GDM1 (cell line): Measurements from ENCODE around the gene ACSS1.

ENCODE experiments used
- DNase-seq: peaks from one replicate; lab custom pipeline; 2025; lab: John Stamatoyannopoulos, UW

The ACSS1 gene

DNA sequence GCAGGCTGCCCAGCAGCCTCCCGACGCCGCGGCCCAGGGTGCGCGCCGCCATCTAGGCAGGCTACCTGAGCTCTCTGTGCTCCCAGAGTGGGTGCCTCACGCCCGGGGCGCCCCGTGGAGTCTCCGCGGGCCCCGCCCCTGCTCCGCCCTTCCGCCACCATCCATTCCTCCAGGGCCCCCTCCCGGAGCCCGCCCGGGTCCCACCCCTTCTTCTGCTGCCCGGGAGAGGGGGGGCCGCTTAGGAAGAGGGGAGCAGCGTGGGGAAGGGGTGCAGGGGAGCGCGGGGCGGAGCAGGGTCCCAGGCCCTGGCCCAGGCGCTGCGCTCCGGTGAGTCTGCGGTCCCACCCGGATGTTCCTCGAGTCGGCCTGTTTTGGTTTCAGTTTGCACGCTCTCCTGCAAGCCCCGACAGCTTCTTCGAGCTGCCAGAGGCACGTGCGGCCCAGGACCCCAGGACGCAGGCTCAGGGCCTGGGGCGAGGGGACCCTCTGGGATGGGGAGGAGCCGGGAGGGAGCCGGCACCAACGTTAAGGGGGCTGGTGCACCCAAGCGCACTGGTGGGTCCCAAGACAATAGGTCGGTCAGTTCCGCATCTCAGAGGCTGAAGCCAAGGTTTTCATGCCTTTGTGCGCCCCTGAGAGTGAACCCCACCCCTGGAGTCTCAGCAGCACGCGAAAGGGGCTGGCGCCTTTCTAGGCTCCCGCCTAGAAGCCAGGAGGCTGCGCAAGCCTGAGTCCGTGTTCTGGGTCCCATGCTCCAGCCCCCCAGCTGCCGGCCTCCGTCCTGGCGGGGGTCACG, at the start of gene ACSS1:
ACSS1 (minus strand) TSS at position 89 of the 796 bp plus-strand sequence; CDS start at position 52, 37 bp downstream.
- peak; percentile 69 for DNase-seq

DNA sequence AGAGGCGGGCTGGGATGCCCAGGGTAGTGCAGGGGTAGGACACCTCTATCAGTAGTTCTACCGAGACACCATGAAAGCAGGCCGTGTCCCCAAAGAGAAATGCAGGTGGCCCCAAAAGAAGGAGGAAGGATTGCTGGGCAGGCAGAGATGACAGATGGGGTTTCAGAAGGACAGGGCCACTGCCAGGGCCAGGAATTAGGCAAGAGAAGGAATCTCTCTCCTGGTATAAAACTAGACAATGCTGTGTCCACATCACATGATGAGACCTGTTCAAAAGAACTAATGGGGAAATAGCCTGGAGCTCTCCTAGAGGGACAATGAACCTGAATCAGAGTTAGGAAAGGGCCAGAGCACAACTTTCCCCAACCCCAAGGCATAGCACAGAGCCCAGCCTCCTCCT, 45.6 kb upstream of the ACSS1 start:
- no peak for DNase-seq

DNA sequence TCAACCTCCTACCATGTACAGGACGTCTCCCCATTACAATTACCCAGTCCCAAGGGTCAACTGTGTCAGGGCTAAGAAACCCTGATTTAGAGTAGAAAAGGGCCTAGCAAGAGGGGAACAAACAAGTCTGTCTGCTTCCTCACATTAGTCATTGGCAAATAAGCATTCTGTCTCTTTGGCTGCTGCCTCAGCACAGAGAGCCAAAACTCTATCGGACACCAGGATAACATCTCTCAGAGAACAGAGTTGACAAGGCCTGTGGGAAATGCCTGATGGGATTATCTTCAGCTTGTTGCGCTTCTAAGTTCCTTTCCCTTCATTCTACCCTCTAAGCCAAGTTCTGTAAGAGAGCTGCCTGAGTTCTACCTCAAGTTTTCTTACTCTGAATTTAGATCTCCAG, 43.0 kb upstream of the ACSS1 start:
- no peak for DNase-seq

DNA sequence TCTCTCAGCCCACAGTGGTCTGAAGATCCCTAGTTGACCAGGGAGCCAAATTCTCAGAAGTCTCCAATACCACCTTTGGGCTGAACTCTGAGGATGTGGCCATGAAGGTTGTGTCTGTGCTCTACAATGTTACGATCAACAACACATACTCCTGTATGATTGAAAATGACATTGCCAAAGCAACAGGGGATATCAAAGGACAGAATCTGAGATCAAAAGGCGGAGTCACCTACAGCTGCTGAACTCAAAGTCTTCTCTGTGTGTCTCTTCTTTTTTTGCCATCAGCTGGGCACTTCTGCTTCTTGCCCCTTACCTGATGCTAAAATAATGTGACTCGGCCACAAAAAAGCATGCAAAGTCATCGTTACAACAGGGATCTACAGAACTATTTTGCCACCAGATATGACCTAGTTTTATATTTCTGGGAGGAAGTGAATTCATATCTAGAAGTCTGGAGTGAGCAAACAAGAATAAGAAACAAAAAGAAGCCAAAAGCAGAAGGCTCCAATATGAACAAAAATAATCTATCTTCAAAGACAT, 41.7 kb upstream of the ACSS1 start:
- DNase-seq, result no peak

DNA sequence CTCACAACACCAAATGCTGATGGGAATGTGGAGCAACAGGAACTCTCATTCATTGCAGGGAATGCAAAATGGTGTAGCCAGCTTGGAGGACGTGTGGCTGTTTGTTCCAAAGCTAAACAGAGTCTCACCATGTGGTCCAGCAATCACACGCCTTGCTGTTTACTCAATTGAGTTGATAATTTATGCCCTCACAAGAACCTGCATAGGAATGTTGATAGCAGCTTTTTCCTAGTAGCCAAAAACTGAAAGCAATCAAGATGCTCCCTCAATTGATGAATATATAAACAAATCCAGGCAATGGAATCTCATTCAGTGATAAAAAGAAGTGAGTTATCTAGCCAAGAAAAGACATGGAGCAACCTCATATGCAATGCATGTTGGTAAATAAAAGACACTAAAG, 39.6 kb upstream of the ACSS1 start:
- no peak for DNase-seq

DNA sequence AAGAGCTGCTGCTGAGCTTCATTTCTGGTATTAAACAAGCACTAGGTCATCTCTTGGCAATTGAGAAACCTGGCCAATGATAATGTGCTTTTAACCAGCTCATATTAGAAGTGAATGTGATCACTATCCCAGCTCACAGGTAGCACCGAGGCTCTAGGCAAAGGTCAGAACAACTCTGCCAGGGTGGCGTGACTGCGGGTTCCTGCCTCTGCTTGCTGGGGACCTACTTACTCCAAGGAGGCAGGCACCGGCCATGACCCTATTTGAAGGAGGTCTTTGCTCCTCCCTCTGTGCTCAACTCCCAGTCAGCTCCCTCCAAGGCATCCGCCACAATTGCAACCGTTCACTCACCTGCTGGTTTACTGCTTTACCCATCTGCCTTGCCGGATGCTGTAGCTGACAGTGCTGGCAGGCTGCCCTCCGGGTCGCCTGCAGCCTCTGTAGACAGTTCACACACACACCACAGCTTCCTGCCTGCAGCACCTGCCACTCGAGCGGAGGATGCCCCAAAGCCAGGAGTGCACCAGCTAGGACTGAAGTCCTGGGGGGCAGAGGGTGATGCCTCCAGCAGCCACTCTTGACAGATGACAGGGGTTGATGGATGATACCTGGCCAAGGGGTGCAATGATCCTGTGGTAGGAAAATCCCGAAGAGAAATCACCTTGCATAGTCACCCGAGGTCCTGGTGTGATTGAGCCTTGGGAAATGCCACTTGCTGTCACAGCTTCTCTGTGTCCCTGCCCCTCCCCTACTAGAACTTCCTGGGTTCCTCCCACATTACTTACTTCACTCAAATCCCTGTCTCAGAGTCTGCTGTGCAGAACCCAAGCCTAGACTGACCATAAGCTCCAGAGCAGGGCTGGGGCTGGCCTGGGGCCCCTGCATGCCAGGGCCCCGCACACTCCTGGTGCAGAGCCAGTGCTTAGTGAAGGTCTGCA, 32.8 kb upstream of the ACSS1 start:
- no peak for DNase-seq

DNA sequence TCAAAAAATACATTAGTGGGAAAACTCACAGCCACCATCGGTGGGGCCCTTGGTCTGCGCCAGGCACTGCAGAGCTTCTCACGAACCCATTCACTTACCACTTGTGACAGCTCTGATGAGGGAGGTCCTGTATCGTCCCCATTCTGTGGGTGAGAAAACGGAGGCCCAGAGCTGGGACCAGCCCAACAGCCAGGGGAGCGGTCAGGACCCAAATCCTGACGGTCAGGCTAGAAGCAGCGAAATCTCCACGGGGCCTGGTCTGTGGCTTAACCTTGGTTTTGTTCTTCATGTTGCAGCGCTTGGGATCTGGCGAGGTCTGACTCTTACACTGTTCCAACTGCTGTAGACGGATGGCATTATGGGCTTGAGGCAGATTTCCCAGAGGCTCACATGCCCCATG, 31.7 kb upstream of the ACSS1 start:
- no peak for DNase-seq

DNA sequence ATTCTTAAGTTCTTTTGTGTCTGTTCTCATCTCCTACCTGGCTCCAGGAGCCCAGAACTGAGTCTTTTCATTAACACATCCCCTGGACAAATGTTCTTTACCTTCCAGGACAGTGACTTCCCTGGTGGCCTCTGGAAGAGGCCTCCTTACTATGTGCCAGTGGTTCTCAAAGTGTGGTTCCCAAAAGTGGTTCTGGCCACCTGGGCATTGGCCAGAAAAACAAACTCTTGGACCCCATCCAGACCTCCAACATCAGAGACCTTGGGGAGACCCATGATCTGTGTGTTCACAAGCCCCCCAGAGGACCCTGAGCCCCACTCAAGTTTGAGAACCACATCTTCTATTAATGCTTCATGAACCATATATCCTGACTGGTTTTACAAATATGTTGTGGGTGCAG, 31.2 kb upstream of the ACSS1 start:
- no peak for DNase-seq

DNA sequence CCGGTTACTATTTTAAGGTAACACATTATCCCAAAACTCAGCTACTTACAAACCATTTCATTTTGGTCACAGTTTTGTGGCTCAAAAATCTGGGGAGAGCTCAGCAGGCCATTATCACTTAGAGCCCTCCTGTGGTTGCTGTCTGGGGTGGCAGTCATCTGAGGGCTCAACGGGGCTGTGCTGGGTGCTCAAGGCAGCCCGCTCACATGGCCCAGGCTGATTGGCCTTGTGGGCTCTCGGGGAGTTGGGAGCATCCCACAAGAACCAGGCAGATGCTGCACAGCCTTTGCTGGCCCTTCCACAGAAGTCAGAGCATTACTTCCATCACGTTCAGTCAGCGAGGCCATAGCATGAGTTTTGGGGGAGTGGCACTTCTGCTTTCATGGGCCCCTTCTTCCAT, 30.3 kb upstream of the ACSS1 start:
- no peak for DNase-seq

DNA sequence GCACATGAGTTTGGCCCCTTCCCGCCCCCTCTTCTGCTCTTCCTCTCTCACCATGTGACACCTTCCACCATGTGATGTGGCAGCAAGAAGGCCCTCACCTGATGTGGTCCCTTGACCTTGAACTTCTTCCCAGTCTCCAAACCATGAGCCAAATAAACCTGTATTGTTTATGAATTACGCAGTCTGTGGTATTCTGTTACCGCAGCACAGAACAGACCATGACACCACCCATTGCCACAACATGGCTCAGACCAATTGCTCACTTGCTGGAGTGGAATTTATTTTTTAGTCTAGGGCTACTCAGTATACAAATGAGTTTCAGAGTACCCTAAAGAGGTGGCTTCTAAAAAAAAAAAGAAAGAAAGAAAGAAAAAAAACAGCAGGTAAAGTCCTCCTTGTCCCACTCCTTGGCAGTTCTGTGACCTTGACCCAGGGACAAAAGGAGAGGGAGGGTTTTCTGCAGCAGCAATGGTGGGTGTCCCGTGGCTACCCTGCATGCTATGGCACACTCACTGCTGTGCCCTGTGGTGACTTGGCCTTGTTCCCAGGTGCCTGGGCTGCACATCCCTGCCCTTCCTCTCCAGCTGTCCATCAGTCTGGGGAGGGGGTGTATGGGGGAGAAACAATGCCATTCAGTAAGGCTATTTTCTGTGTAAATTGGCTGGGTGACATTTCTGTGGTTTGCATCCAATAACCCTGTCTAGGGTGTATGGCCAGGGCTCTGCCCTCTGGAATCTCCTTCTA, 29.4 kb upstream of the ACSS1 start:
- no peak for DNase-seq

DNA sequence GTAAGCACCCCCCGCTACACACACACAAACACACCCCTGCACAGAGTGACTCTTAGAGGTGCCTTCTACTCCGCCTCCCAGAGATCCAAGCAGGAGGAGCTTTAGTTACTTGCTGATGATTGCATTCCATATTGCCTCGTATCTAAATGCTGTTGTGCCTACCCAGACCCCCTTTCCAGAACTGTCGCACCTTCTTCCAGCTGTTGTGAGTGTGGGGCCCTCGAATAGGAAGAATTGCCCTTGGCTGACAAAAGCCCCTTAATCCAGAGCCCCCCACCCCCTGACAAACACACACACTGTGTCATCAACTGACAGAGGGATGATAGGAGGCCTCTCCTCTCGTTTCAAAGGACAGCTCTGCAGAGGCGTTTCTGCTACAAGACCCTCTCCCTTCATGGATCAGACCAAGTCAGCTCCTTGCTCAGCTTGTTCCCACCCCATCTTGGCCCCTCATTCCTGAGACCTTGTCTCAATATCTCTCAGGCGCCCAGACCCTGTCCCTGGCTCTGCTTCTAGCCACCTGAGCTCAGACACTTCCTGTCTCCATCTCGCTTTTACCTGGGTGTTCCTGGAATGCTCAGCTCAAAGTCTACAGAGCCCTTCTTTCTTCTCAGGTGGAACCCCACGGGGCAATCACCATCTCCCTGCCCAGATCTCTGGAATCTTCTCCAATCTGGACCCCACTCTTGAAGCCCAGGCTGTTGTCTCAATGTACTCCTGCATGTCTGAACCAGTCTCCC, 28.0 kb upstream of the ACSS1 start:
- no peak for DNase-seq

DNA sequence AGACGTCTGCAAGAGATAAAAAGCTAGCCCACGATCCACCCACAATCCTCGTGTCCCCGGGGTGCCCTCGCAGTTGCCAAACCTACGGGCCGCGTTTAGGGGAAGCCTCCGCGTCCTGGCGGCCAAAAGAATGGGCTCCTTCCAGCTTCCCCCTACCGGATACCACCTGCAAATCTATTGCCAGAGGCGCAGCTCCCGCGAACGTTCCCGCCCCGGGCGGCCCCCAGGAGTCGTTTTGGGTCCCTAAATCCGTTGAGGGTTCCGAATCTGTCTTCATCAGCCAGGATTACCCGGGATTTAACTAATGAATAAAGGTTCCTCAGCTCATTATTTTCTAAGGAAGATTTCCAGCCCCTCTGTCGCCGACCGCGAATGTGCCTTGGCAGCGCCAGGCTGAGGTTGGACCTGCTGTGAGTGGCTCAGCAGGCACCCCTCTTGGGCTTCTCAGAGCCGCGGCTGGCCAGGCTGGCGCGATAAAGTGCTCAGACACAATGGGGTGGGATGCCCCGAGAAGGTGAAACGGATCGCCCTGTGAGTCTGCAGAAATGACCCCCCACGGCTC, 26.8 kb upstream of the ACSS1 start:
- DNase-seq, result no peak

DNA sequence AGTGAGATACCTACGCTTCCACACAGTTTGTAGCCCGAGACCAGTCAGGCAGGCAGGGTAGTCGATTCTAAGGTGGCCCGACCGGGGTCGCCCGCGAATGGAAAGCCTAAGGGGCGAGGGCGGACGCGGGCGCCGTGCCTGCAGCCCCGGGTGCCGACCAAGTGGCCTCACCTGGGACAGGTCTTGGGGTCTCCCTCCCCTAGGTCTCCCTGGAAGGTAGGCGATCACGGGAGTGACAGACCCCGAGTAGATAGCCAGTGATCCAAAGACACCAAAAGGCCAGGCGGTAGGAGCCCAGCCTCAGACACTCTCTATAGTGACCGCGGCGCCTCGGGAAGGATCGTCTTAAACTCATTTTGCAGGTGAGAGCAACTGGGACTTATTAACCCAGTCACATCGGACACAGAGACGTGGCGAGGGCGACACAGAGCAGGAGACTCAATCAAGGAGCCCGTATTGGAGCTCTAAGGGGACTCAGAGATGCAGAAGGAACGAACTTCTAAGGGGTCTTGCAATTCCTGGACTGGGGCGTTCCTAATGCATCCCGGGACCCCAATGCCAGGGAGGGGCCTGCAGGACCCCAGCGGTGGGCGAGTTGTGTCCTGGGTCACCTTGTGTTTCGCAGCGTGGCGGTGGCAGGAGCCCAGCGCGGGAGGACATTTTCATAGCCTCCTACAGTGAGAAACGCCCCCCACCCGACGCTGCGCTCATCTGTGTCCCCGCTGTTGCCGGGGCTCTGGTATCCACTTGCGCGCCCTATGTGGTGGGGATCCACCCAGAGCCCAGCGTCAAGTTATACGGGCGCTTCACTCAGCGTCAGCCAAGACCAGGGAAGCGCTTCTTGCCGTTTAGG, 26.1 kb upstream of the ACSS1 start:
- no peak for DNase-seq

DNA sequence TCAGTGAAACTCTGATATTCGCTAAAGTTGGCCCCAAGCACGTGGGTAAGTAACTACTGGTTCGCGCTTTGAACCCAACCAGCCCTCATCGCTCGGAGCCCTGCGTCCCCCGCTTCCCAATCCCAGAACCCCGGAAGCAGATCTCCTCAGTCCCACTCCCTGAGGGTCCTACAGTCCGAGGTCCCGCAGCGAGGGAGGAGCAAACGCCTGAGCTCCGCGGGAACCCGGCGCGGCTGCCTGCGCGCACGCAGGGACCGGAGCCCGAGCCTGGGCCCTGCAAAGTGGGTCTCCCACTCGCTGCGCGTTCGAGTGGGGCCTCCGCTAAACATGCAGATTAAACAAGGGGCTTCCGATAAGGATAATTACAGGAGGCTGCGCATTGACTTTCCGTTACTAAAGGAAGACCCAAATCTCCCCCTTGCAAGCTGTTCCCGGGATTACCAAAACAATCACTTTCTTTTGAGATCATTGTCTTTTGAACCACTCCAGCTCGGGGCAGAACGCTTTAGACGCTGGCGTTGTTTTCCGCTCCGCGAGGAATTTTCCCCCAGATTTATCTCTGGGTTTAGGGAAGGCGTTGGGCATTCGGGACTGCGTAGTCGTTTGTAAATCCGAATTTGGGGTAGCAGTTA, 25.3 kb upstream of the ACSS1 start:
- DNase-seq, result no peak

DNA sequence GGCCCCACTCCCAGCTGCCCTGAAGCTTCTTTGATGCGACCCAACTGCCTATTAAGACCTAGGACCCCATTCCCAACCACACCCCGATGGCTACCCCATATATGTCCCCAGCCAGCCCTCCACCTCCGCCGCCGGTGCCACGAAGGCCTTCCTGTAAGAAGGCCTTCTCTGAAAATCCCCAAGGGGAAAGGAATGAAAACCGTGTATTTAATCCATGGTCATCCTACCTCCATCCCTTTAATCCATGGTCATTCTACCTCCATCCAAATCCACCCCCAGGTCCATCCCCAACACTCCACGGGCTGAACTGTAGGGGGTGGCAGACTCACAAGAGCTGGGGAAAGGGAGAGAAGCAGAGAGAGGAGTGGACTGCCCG, 24.5 kb upstream of the ACSS1 start:
- no peak for DNase-seq

DNA sequence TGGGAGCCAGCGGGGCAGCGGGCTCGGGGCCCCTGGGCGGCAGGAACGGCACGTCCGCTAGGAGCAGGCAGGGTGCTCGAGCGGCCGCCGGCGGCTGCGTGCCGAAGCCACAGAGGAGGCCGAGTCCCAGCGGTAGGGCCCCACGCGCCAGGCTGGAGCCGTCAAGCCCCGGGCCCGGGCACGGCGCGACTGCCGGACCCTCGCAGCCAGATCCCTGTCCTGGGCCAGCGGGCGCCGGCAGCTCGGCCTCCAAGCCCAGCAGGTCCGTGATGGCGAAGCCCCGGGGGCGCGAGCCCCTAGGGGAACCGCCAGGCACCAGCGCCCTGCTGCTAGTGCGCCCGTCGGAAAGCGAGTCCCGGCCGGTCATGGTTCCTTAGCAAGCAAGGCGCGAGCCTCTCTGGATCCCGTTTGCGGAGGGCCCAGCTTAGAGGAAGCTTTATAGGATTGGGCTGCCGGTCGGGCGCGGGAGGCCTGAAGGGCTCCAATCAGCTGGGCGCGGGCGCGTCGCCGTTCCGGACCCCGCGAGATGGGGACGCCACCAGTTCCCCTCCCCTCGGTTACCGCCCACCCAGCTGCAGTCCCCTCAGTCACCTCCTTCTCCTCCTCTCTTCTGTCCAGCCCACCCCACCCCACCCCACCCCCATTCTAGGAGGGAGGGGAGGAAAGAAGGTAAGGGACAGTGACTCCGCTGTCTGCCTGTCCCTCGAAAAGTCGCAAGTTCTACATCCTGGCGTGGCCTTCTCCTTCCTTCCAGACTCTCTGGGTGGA, 24.0 kb upstream of the ACSS1 start, which contains the start of gene VSX1:
VSX1 (minus strand) TSS at position 412 of the 768 bp plus-strand sequence; CDS start at position 367, 45 bp downstream.
- no peak for DNase-seq

DNA sequence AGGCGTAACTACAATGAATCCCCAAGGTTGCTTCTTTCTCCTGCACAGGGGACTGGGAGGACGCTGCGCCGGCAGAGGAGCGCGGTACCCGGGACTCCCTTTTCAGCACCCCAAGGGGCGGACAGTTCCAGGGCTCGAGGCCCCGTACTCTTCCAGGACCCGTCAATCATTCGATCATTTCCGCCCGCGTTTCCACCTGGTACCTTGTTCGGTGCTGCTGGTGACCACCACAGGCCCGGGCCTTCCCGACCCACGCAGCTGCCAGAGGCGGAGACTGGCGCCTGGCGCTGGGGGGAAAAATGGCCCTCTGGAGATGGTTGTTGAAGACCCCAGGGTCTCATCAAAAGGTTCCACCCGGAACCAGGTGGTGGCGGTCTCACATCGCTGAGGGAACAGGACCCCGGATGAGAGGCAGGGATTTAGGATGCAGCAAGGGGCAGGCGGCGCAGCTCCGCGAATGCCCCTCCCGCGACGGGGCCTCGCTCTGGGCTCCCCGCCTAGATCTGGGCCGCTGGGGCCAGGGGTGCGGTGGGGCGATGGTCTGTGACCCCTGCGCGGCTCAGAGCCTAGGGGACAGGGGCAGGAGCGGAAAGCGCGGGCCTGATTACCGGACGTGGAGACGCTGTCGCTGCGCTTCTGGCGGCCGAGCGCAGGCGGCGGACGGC, 23.3 kb upstream of the ACSS1 start:
- no peak for DNase-seq

DNA sequence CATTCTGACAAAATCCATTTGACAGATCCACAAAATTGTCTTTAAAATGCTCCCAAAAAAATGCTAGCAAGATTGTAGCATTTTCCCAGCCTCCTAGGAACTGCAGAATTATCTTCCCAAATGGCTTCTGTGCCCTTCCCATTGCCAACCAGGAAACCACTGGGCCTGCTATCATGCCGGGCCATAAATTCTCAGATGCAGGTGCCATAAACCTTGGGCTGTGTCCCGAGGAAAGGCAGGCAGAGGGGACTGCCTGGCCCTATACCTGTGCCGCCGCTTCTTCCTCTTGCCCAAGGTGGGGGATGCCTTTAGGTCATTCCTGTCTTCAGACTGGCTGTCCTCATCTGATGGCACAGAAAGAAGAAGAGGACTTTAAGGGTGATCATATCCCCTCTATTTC, 21.2 kb upstream of the ACSS1 start:
- no peak for DNase-seq
